Calu3 (cell line): ENCODE data around the gene EIF2D. TPM values are rescaled to one million over a fixed set of nuclear protein-coding genes. Genes with fewer than 3 reads are reported as not detected.

Source experiments
- Bru-seq: library from RNA; stranded (reverse); fragments of 400-500 nt; gene quantifications from one replicate; lab custom pipeline; 2021; lab: Mats Ljungman, UMichigan
- BruChase-seq, 2 experiments: library from RNA; stranded (reverse); fragments of 400-500 nt; gene quantifications; one replicate each; lab custom pipeline; 2021; lab: Mats Ljungman, UMichigan
- BruUV-seq: library from RNA; stranded (reverse); fragments of 400-500 nt; replicated peaks from 2 replicates; lab custom pipeline; 2021; lab: Mats Ljungman, UMichigan
- CTCF ChIA-PET: fragments of 300-600 bp; sonication (Branson Sonifier 250); formaldehyde crosslinking; loops from one replicate; lab custom pipeline; 2022; ENCODE audit warnings: antibody characterized with exemption; lab: Charles Lee
- DNase-seq: peaks from one replicate; pipeline ENCODE4 v3.0.0; 2022
- H3K27ac Mint-ChIP-seq: one replicate; pipeline ENCODE4 v1.8.0; 2022; ENCODE audit warnings: mixed read lengths; ENCODE audit not compliant: unreplicated experiment
- H3K27me3 Mint-ChIP-seq: one replicate; pipeline ENCODE4 v1.8.0; 2022; ENCODE audit warnings: mixed read lengths; ENCODE audit not compliant: unreplicated experiment
- H3K36me3 Mint-ChIP-seq: one replicate; pipeline ENCODE4 v1.8.0; 2022; ENCODE audit warnings: mild to moderate bottlenecking, moderate library complexity, mixed read lengths; ENCODE audit not compliant: insufficient read depth, unreplicated experiment
- H3K4me1 Mint-ChIP-seq: one replicate; pipeline ENCODE4 v1.8.0; 2022; ENCODE audit warnings: mild to moderate bottlenecking, low read depth, mixed read lengths; ENCODE audit not compliant: unreplicated experiment
- H3K4me3 Mint-ChIP-seq: one replicate; pipeline ENCODE4 v1.8.0; 2022; ENCODE audit warnings: mild to moderate bottlenecking, low read depth, moderate library complexity, mixed read lengths; ENCODE audit not compliant: unreplicated experiment
- H3K9me3 Mint-ChIP-seq: one replicate; pipeline ENCODE4 v1.8.0; 2022; ENCODE audit warnings: low read depth, mixed read lengths; ENCODE audit not compliant: unreplicated experiment
- CTCF ChIP-seq: fragments of 200-600 bp; IDR thresholded peaks from one replicate; pipeline ENCODE4 v1.8.0; 2022; ENCODE audit warnings: antibody characterized with exemption; ENCODE audit not compliant: unreplicated experiment
- intact Hi-C: fragments of 100-400 bp; cut with micrococcal nuclease; formaldehyde crosslinking; loops from one replicate; pipeline ENCODE4 v1.10.0; 2022; ENCODE audit not compliant: unreplicated experiment
- long read RNA-seq: library from polyadenylated mRNA; stranded (forward); transcript quantifications from one replicate; pipeline ENCODE4 v2.0.0, GENCODE V29; 2022
- total RNA-seq: library from RNA; stranded (reverse); gene quantifications from 2 replicates; pipeline ENCODE4 v1.2.3, GENCODE V29; 2022

Gene EIF2D
- total RNA-seq = 41.8 and 45.1 TPM in 2 replicates
- percentile 80 among the genes with signal in this experiment for Bru-seq, nascent RNA
- percentile 72 among the genes with signal in this experiment for BruChase-seq, experiment 1, labeled RNA remaining after a 6-hour chase
- percentile 74 among the genes with signal in this experiment for BruChase-seq, experiment 2, labeled RNA remaining after a 2-hour chase
- long read RNA-seq, transcript EIF2D-201 (15 exons, 2,005 nt) = major isoform, 28 of 42 reads
- long read RNA-seq, partial matches to known transcripts = 7 of 42 reads
- long read RNA-seq, other reads (novel, unspliced or antisense) = 6 of 42 reads

- no TSS peak for BruUV-seq
- Mint-ChIP-seq H3K27ac (peak within 1 kb of the TSS; percentile 93), H3K27me3 (peaks cover 20% of the 10 kb centered on the region), H3K9me3 (no peaks in the 10 kb centered on the region), H3K4me1 (peaks cover 18% of the 10 kb centered on the region), H3K4me3 (peak within 1 kb of the TSS; percentile 89), H3K36me3 (peaks cover 25% of the 10 kb centered on the region)
- intact Hi-C loops = loop anchor here (1.0 kb wide), 1 partner anchor 370 kb away; no protein-coding TSS in a partner anchor
- CTCF ChIA-PET = interaction anchor here (0.6 to 2.1 kb wide), 18 partner anchors 8 to 1049 kb away, joined by 3 to 17 read pairs (median 4); partner anchors contain the start of gene DYRK3
- peak; percentile 97 for TF ChIP-seq CTCF
- DNase-seq = peak; percentile 99
Observed at GRCh38 chr1:206612129-206612876, at the start of gene EIF2D. Gene EIF2D, minus strand, starts transcription at chr1:206612465. Its CDS starts 123 bp downstream, at chr1:206612342.

- intact Hi-C loops = loop anchor here (5.0 kb wide), 1 partner anchor 184 kb away; no protein-coding TSS in a partner anchor
Observed at GRCh38 chr1:206661161-206661820, 49.0 kb upstream of the EIF2D start.

GRCh38 chr1:206660136-206660535, 47.9 kb upstream of the EIF2D start:
- H3K27ac Mint-ChIP-seq = no peak overlapping the region
- DNase-seq = no peak
- H3K4me1 Mint-ChIP-seq = no peaks in the 10 kb centered on the region
- no peaks in the 10 kb centered on the region for H3K36me3 Mint-ChIP-seq
- no peak for TF ChIP-seq CTCF
- H3K9me3 Mint-ChIP-seq = no peaks in the 10 kb centered on the region
- intact Hi-C loops = loop anchor here (5.0 kb wide), 1 partner anchor 183 kb away; no protein-coding TSS in a partner anchor
- CTCF ChIA-PET = interaction anchor here (0.6 to 1.1 kb wide), 3 partner anchors 29 to 911 kb away, joined by 3 to 4 read pairs (median 3); partner anchors contain the start of gene EIF2D
- H3K27me3 Mint-ChIP-seq = peaks cover 77% of the 10 kb centered on the region
- no peak overlapping the region for H3K4me3 Mint-ChIP-seq
- no TSS peak for BruUV-seq

More at GRCh38 chr1:206661161-206661820, 49.0 kb upstream of the EIF2D start:
- Mint-ChIP-seq H3K27ac (no peak overlapping the region), H3K4me3 (no peak overlapping the region), H3K9me3 (no peaks in the 10 kb centered on the region), H3K4me1 (no peaks in the 10 kb centered on the region), H3K27me3 (peaks cover 82% of the 10 kb centered on the region), H3K36me3 (no peaks in the 10 kb centered on the region)
- BruUV-seq = no TSS peak
- CTCF ChIA-PET = interaction anchor here (1.2 kb wide), 1 partner anchor 26 kb away, joined by 5 read pairs; the partner anchor contains the start of gene DYRK3
- DNase-seq = no peak
- TF ChIP-seq CTCF = no peak

GRCh38 chr1:206658981-206659273, 46.7 kb upstream of the EIF2D start:
- DNase-seq = no peak
- intact Hi-C loops = no loop called here
- Mint-ChIP-seq H3K27ac (no peak overlapping the region), H3K36me3 (no peaks in the 10 kb centered on the region), H3K9me3 (no peaks in the 10 kb centered on the region), H3K4me1 (no peaks in the 10 kb centered on the region), H3K27me3 (peaks cover 70% of the 10 kb centered on the region), H3K4me3 (no peak overlapping the region)
- no TSS peak for BruUV-seq
- CTCF ChIA-PET = interaction anchor here (0.7 to 0.9 kb wide), 2 partner anchors 16 to 65 kb away, joined by 3 to 9 read pairs; no protein-coding TSS in a partner anchor
- TF ChIP-seq CTCF = no peak
